Vagina (tissue), 2 donors: ENCODE measurements around the gene RPS4Y1. TPM values are rescaled to one million over a fixed set of nuclear protein-coding genes. Genes with fewer than 3 reads are reported as not detected.

Experiments used
- DNase-seq, 2 donors: peaks; one replicate each; pipeline ENCODE4 v3.0.0-alpha.2; 2017; ENCODE audit errors: extremely low spot score in 2 of 2
- H3K27ac ChIP-seq: fragments of 200-600 bp; sonication (generic); one replicate; pipeline ENCODE4 v1.5.1; 2019
- H3K27me3 ChIP-seq: fragments of 200-600 bp; sonication (generic); one replicate; pipeline ENCODE4 v1.5.1; 2019
- H3K36me3 ChIP-seq, 2 donors: fragments of 200-600 bp; sonication (generic); one replicate each; pipeline ENCODE4 v1.5.1; 2017 to 2019
- H3K4me1 ChIP-seq: fragments of 200-600 bp; sonication (generic); one replicate; pipeline ENCODE4 v1.5.1; 2019
- H3K4me3 ChIP-seq, 2 donors: fragments of 200-600 bp; sonication (generic); 1 replicate in 1 of 2; 2 replicates in 1 of 2; pipeline ENCODE4 v1.5.1; 2016 to 2019
- H3K9me3 ChIP-seq: fragments of 200-600 bp; sonication (generic); one replicate; pipeline ENCODE4 v1.5.1; 2019
- CTCF ChIP-seq, 3 experiments: fragments of 450-650 bp in 2 of 3; fragments of 200-600 bp in 1 of 3; sonication (generic) in 1 of 3; IDR thresholded peaks; one replicate each; pipeline ENCODE4 v1.5.1; 2017 to 2019; ENCODE audit warnings: antibody characterized with exemption in 3 of 3, mild to moderate bottlenecking in 2 of 3, moderate library complexity in 2 of 3
- POLR2A ChIP-seq, 2 donors: fragments of 450-650 bp; IDR thresholded peaks; one replicate each; pipeline ENCODE4 v1.6.1; 2017; ENCODE audit warnings: antibody characterized with exemption in 2 of 2, mild to moderate bottlenecking in 2 of 2, moderate library complexity in 2 of 2
- POLR2AphosphoS5 ChIP-seq, 2 donors: sonication (generic); formaldehyde crosslinking; IDR thresholded peaks; one replicate each; pipeline ENCODE4 v1.9.0; 2017; ENCODE audit warnings: antibody characterized with exemption in 2 of 2, mild to moderate bottlenecking in 2 of 2, low read depth in 1 of 2; ENCODE audit not compliant: insufficient read depth in 1 of 2
- intact Hi-C: fragments of 100-400 bp; cut with DNase I; formaldehyde crosslinking; loops from one replicate; pipeline ENCODE4 v1.15.1; 2023
- total RNA-seq: library from RNA; depleted of rRNA; stranded (reverse); fragments of >200 nt; gene quantifications from one replicate; pipeline ENCODE4 v1.2.3, GENCODE V29; 2016

The RPS4Y1 gene
- total RNA-seq, 1 donor from 2014 or later = not detected

- intact Hi-C loops = no loop called here
- Histone ChIP-seq H3K27ac (no peak overlapping the region), H3K4me1 (no peaks in the 10 kb centered on the region), H3K9me3 (no peaks in the 10 kb centered on the region), H3K36me3 (no peaks in the 10 kb centered on the region), H3K4me3 (no peak overlapping the region), H3K27me3 (no peaks in the 10 kb centered on the region)
- TF ChIP-seq CTCF (IDR thresholded peaks at IDR 0.05) (no peak), POLR2AphosphoS5 (IDR thresholded peaks at IDR 0.05; ENCODE audit: insufficient read depth in 1 of 2, low read depth in 1 of 2) (no peak), POLR2A (IDR thresholded peaks at IDR 0.05) (no peak)
- no peak for DNase-seq
These were observed 16.9 kb upstream of the RPS4Y1 start for GRCh38 chrY:2824471-2824870.

- Histone ChIP-seq H3K4me3 (no peak overlapping the region), H3K27me3 (no peaks in the 10 kb centered on the region), H3K9me3 (no peaks in the 10 kb centered on the region), H3K4me1 (no peaks in the 10 kb centered on the region), H3K27ac (no peak overlapping the region), H3K36me3 (no peaks in the 10 kb centered on the region)
- intact Hi-C loops = no loop called here
- no peak for TF ChIP-seq POLR2A (IDR thresholded peaks at IDR 0.05)
- no peak for TF ChIP-seq CTCF (IDR thresholded peaks at IDR 0.05)
- no peak for TF ChIP-seq POLR2AphosphoS5 (IDR thresholded peaks at IDR 0.05; ENCODE audit: insufficient read depth in 1 of 2, low read depth in 1 of 2)
- DNase-seq = no peak
These were observed 12.9 kb upstream of the RPS4Y1 start for GRCh38 chrY:2828497-2828896.

GRCh38 chrY:2835230-2835629, 6.2 kb upstream of the RPS4Y1 start:
- H3K4me1 ChIP-seq = no peaks in the 10 kb centered on the region
- DNase-seq = no peak
- no peaks in the 10 kb centered on the region for H3K9me3 ChIP-seq
- no peaks in the 10 kb centered on the region for H3K36me3 ChIP-seq
- H3K27ac ChIP-seq = no peak overlapping the region
- H3K4me3 ChIP-seq = no peak overlapping the region
- TF ChIP-seq POLR2A (IDR thresholded peaks at IDR 0.05) (no peak), POLR2AphosphoS5 (IDR thresholded peaks at IDR 0.05; ENCODE audit: insufficient read depth in 1 of 2, low read depth in 1 of 2) (no peak), CTCF (IDR thresholded peaks at IDR 0.05) (no peak)
- intact Hi-C loops = no loop called here
- no peaks in the 10 kb centered on the region for H3K27me3 ChIP-seq

- H3K4me3 ChIP-seq = no peak overlapping the region
- no peaks in the 10 kb centered on the region for H3K4me1 ChIP-seq
- H3K27me3 ChIP-seq = no peaks in the 10 kb centered on the region
- no peaks in the 10 kb centered on the region for H3K36me3 ChIP-seq
- no peaks in the 10 kb centered on the region for H3K9me3 ChIP-seq
- DNase-seq = no peak
- H3K27ac ChIP-seq = no peak overlapping the region
- intact Hi-C loops = no loop called here
- TF ChIP-seq POLR2A (IDR thresholded peaks at IDR 0.05) (no peak), POLR2AphosphoS5 (IDR thresholded peaks at IDR 0.05; ENCODE audit: insufficient read depth in 1 of 2, low read depth in 1 of 2) (no peak), CTCF (IDR thresholded peaks at IDR 0.05) (no peak)
These were observed 4.3 kb upstream of the RPS4Y1 start for GRCh38 chrY:2837078-2837477.

- Histone ChIP-seq H3K4me3 (no peak overlapping the region), H3K27me3 (no peaks in the 10 kb centered on the region), H3K9me3 (no peaks in the 10 kb centered on the region), H3K27ac (no peak overlapping the region), H3K4me1 (no peaks in the 10 kb centered on the region), H3K36me3 (no peaks in the 10 kb centered on the region)
- intact Hi-C loops = no loop called here
- TF ChIP-seq POLR2AphosphoS5 (IDR thresholded peaks at IDR 0.05; ENCODE audit: insufficient read depth in 1 of 2, low read depth in 1 of 2) (no peak), POLR2A (IDR thresholded peaks at IDR 0.05) (no peak), CTCF (IDR thresholded peaks at IDR 0.05) (no peak)
- DNase-seq = no peak
These were observed 3.5 kb upstream of the RPS4Y1 start for GRCh38 chrY:2837932-2838331.
